HG02759 (cell line): ENCODE results near the gene EPHA6.

Experiments used
- ATAC-seq: cut with Tn5 transposase; IDR thresholded peaks from one replicate; pipeline ENCODE4 v1.9.1; 2021; ENCODE audit warnings: mild to moderate bottlenecking, moderate library complexity; ENCODE audit not compliant: unreplicated experiment

EPHA6 gene

DNA sequence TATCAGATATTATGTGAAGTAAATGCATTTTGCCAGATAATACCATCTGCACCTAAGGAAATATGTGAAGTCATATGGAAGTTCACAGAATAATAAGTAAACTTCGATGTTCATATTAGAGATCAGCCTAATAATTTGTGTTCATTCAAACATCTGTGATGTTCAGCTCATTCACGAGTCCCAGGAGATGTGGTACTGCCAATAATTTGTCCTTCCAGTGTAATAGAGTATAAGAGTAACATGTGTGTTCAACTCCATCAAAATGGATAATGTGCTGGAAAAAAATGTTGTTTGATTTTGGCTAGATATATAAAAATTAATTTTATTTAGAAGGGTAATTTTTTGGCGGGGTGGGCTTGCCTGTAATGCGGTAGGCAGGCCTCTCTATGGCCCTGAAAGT, 874.7 kb downstream of the EPHA6 start:
- no peak for ATAC-seq

DNA sequence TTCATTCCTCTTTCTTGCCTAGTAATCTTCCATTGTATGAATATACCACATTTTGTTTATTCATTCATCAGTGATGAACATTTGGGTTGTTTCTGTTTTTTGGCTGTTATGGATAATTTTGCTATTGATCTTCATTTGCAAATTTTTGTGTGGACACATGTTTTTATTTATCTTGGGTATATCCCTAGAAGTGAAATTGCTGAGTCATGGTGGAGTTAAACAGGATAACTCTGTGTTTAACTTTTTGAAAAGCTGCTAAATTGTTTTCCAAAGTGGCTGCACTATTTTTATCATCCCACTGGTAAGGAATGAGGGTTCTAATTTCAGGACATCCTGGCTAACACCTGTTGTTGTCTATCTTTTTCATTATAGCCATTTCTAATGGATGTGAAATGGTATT, 875.6 kb downstream of the EPHA6 start:
- ATAC-seq: no peak

DNA sequence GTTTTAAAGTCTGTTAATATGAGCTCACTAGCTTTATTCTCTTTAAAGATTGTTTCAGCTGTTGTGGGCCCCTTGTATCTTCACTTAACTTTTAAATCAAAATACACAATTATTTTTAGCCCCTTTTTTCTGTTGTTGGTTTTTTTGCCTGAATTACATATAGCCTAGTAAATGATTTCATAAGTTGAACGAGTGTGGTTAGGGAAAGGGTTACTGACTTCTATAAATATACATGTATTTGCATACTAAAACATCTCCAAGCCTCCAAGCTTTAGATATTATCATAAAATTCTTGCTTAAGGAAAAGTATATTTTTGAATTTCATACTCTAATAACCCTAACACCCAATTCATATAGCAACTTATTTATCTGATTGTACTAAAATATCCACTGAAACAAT, 877.0 kb downstream of the EPHA6 start:
- ATAC-seq: peak; percentile 62

- ATAC-seq: no peak
Observed at GRCh38 chr3:97692389-97692788, 878.0 kb downstream of the EPHA6 start.

DNA sequence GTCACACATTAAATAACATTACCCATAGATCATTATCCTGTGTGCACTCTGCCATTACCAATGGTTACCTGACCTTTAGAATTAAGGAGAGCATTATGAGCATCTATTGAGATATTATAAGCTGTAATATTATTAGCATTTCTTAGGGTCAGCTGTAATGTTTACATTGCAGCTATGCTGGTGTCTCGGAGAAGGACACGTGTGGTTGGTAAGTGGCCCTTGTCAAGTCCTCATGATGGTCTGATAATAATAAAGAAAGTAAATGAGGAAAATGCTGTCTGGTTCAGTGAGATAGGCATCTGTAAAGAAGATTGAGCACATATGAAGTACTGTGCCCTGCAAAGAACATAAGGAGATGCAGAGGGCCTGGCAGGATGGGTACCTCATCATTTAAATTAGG, 878.4 kb downstream of the EPHA6 start:
- ATAC-seq: no peak

GRCh38 chr3:97694876-97695275, 880.5 kb downstream of the EPHA6 start:
- no peak for ATAC-seq

DNA sequence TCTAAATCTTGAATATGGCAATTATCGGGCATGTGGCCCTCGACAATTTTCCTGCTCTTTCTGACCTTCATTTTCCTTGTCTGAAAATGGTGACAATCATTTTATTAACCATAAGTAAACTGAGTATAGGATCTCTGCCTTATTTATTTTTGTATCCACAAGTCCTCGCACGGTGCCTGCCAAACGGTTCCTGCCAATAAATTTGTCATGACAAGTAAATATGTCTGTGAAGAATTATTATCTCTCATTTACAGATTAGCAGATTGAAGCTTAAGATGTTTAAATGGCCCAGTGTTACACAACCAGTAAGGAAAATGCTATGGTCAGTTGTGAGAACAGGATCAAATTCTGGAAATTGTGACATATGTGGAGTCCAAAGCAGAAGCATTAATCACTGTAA, 884.3 kb downstream of the EPHA6 start:
- ATAC-seq: no peak

- peak; percentile 66 for ATAC-seq
Observed at GRCh38 chr3:97699889-97700288, 885.5 kb downstream of the EPHA6 start.

DNA sequence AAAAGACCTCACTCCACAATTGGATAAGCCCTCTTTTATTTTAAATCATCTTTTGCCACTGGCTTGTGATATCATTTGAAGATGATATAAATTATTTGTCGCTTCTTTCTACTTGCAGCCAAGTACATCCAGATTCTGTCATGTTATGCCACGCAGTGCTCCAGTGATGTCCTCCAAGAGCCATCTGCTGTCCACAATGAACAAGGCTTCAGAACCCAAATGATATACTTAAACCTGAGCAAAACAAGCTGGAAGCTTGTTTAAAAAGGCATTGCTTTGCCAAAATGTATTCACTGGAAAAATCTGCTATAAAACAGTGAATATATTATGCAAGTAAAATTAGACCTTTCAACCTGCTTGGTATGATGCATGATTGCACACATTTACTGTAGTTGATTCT, 891.4 kb downstream of the EPHA6 start:
- no peak for ATAC-seq

DNA sequence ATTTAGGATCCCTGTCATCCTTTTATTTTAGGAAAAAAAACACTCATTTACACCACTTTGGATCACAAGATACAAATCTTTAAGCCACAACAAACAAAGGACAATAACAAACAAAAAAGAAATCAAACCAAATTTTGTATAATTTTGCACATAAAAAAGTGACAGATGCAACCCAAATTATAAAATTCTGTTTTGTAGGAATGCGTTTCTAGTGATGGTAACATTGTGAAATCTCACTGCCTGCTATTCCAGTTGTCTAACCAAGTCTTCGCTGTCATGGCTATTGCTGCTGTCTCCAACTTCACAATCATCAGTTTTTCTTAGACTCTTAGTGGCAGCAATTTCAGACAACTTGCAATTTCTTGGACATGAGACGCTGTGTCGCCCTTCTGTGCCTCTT, 891.8 kb downstream of the EPHA6 start:
- ATAC-seq: no peak

DNA sequence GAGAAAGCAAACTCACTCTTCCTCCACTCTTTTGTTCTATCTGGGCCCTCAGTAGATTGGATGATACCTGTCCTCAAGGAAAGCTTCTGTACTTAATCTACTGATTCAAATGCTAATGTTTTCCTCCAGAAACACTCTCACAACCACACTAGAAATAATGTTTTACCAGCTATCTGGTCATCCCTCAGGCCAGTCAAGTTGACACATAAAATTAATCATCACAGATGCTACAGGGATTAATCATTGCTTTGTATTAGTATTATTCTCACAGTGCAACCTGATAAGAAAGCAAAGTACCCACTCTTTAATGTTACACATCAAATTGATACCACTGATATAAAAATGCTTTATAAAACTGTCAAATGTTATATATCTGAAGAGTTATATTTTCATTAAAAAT, 897.3 kb downstream of the EPHA6 start:
- ATAC-seq: no peak

- ATAC-seq: no peak
Observed at GRCh38 chr3:97712919-97713318, 898.5 kb downstream of the EPHA6 start.

GRCh38 chr3:97713634-97714033, 899.2 kb downstream of the EPHA6 start:
- no peak for ATAC-seq

- peak; percentile 93 for ATAC-seq
Observed at GRCh38 chr3:97719156-97719821, 904.9 kb downstream of the EPHA6 start.

- ATAC-seq: no peak
Observed at GRCh38 chr3:97720417-97720816, 906.0 kb downstream of the EPHA6 start.

DNA sequence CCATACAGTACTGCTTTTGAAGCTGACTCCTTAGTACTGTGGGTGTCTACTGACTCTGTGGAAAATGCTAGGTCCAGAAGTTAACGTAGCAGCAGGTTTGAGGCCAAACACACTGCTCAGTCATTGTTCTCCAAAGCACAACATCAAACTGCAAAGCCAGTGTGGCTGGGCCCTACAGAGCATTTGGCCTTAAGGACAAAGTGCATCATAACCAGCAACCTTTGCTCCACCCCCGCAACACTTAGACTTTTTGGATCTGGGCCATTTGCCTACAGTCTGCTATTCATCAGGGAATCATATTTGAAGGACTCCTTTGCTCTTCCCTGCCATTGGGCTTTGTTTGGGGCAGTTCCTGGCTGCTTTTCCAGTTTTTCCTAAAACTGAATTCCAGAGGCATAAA, 907.1 kb downstream of the EPHA6 start:
- no peak for ATAC-seq

- ATAC-seq: no peak
Observed at GRCh38 chr3:97736928-97737327, 922.5 kb downstream of the EPHA6 start.

DNA sequence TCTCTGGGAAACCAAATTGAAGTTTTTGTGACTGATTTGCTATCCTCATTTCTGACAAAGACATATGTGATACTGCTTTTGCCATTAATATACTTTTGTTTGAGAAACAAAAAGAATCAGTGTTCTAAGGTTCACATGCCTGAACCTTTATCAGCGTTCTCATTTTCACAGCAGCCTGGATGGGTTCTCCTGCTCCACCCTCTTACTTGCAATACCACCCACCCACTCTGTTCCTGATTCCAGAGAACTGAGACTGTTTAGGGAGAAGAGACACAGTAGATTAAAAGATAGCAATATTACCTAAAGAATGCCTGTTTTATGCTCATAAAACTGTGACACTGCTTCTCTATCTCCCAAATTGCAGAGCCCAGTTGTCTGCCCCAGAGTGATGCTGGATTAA, 924.4 kb downstream of the EPHA6 start:
- no peak for ATAC-seq

DNA sequence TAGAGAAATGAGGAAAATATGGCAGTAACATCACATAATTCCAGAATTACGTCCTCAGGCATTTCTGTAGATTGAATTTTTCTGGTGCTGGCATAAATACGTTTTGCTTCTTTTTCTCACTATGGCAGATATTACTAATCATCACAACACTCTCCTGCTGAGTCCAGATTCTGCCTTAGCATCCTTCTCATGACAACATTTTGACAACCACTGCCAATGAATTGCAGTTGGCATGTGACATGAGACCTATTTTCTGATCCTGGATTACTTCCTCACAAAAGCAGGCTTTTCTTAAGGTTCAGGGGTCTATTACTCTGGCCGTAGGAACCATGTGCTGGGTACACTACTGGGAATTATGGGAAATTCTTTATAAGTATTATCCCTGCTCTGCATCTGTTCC, 927.6 kb downstream of the EPHA6 start:
- no peak for ATAC-seq

- ATAC-seq: no peak
Observed at GRCh38 chr3:97744289-97744688, 929.9 kb downstream of the EPHA6 start.

GRCh38 chr3:97763586-97764406, 949.4 kb downstream of the EPHA6 start:
- ATAC-seq: no peak

DNA sequence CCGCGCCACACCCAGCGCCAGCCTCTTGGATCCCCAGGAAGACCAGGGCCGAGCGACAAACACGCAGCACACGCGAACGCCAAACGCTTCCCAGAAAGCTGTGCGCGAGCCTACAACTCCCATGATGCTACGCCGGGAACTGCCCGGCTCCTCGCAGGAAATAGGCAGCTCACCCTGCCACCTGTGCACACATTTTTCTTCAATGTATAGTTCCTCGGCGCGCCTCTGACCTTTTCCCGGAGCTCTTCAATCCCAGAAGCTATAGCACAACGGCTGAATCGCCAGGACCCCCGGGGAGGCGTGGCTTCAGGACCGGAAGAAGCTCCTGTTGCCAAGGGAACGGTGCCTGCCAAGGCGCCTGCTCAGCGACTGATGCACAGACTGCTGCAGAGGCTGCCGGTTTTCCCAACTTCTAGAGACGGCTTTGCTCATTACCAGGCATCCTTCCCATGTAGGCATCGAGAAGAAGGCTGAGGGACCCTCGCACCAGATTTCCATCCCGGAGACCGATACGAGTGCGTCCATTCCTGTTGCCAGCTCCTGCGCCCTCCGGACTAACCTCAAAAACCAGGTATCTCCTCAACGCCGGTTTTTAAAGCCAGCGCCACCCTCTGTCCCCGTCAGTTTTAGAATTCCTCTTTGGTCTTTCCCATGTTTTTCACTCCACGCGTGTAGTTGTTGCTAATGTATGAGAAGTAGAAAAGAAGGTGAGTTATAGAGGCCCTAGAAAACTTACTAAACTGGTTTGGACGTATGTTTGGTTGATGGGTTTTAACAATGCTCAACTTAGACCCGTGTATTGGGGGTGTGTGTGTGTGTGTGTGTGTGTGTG, 950.2 kb downstream of the EPHA6 start, which contains the start of gene ARL6:
Gene ARL6, plus strand, starts transcription at position 352 of the 832 bp plus-strand sequence. CDS start 3,350 bp downstream, outside the sequence.
- peak; percentile 95 for ATAC-seq
